ENCODE results near the gene AKAP10.

DNA sequence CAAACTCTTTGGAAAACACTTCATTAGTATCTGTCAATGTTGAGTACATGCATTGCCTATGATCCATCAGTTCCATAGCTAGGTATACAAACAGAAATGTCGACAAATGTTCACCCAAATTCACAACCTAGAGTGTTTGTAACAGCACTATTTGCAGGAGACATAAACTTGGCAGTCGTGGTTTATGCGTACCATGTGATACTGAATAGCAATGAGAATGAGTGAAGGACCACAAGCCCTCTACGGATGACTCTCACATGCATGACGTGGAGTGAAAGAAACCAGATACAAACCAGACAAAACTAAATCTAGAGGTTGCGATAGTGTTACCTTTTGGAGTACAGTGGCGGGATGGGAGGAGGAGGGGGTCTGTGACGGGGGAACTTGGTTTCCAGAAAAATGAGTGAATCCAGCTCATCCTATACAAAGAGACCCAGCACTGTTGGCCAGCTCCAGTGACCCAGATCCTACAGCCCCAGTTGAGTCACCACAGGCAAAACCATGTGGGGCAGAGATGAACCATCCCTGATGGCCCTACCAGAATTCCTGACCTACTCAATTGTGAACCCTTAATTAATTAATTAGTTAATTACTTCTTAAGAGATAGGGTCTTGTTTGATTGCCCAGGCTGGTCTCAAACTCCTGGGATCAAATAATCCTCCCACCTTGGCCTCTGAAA is 94.0 kb downstream of the AKAP10 start:
- TF ChIP-seq CTCF (IDR thresholded peaks at IDR 0.05 in 2 of 3, conservative IDR thresholded peaks at IDR 0.05 in 1 of 3; ENCODE audit: control insufficient read depth in 2 of 3, extremely low read depth in 1 of 3, insufficient read depth in 1 of 3, low read depth in 3 of 3, low read length in 3 of 3) (no peak), MYC (IDR thresholded peaks at IDR 0.05; ENCODE audit: insufficient read depth, insufficient read length, insufficient replicate concordance, low read length, severe bottlenecking) (no peak), EP300 (IDR thresholded peaks at IDR 0.05; ENCODE audit: borderline replicate concordance in 1 of 2, control insufficient read depth in 1 of 2, low read depth in 2 of 2, low read length in 2 of 2) (no peak), BCL11A (IDR thresholded peaks at IDR 0.05; ENCODE audit: low read depth, low read length) (no peak)
